NT2/D1 (cell line): ENCODE data around the gene KPNA4.

Experiments
- SUZ12 ChIP-seq: IDR thresholded peaks from 2 replicates; pipeline ENCODE4 v1.6.1; 2011; ENCODE audit not compliant: insufficient read length, insufficient read depth; ENCODE audit errors: extremely low read depth
- YY1 ChIP-seq: IDR thresholded peaks from 2 replicates; pipeline ENCODE4 v1.6.1; 2011; ENCODE audit not compliant: insufficient read length, insufficient read depth
- ZNF274 ChIP-seq: IDR thresholded peaks from 2 replicates; pipeline ENCODE4 v1.6.1; 2011; ENCODE audit warnings: mild to moderate bottlenecking, low read depth, low read length

DNA sequence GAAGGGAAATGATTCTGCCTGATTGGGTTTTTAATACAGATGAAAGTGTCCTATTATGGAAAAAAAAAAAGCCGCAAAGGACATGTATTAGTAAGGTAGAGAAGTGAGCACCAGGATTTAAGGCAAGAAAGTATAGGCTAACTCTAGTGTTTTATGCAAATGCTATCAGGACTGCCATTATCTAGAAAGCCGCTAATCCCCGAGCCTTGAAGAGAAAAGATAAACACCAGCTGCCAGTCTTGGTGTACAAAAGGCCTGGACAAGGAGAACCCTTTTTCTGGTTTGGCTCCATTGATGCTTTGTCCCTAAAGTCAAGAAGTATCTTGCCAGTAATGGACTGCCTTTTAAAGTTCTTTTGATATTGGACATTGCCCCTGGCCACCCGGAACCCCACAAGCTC, 107.2 kb downstream of the KPNA4 start:
- TF ChIP-seq ZNF274 (no peak), SUZ12 (no peak), YY1 (no peak)
